ENCODE results near the gene POTEJ.
"Not testable (repeated sequence)": the region's sequence is repeated elsewhere in the genome, so short reads cannot be mapped to it uniquely, and the experiment has no call there.

The POTEJ gene

GRCh38 chr2:130608276-130609001 is 2.8 kb upstream of the POTEJ start:
- DNase-seq, result not testable (repeated sequence)

- DNase-seq, result not testable (repeated sequence)
Measured at GRCh38 chr2:130609002-130609920, 2.0 kb upstream of the POTEJ start.

- DNase-seq, result not testable (repeated sequence)
Measured at GRCh38 chr2:130610486-130610885, 754 bp upstream of the POTEJ start.

GRCh38 chr2:130628784-130629475 is 17.7 kb downstream of the POTEJ start:
- DNase-seq, result not testable (repeated sequence)

- DNase-seq, result not testable (repeated sequence)
Measured at GRCh38 chr2:130638973-130639372, 27.7 kb downstream of the POTEJ start.

- not testable (repeated sequence) for DNase-seq
Measured at GRCh38 chr2:130641688-130642087, 30.4 kb downstream of the POTEJ start.

GRCh38 chr2:130649285-130649684 is 38.0 kb downstream of the POTEJ start:
- not testable (repeated sequence) for DNase-seq

- not testable (repeated sequence) for DNase-seq
Measured at GRCh38 chr2:130664506-130664905, 53.3 kb downstream of the POTEJ start.

- not testable (repeated sequence) for DNase-seq
Measured at GRCh38 chr2:130665596-130665995, 54.4 kb downstream of the POTEJ start.

- not testable (repeated sequence) for DNase-seq
Measured at GRCh38 chr2:130667516-130667915, 56.3 kb downstream of the POTEJ start.

- DNase-seq, result not testable (repeated sequence)
Measured at GRCh38 chr2:130670026-130670745, 58.9 kb downstream of the POTEJ start.

GRCh38 chr2:130692041-130692770 is 81.0 kb downstream of the POTEJ start:
- DNase-seq, result not testable (repeated sequence)

- DNase-seq, result not testable (repeated sequence)
Measured at GRCh38 chr2:130693474-130693873, 82.2 kb downstream of the POTEJ start.

- DNase-seq, result not testable (repeated sequence)
Measured at GRCh38 chr2:130703250-130703649, 92.0 kb downstream of the POTEJ start.
